H4 (cell line): ENCODE data around the gene UBTD2. TPM values are rescaled to one million over a fixed set of nuclear protein-coding genes. Genes with fewer than 3 reads are reported as not detected.
"Not testable (repeated sequence)": the region's sequence is repeated elsewhere in the genome, so short reads cannot be mapped to it uniquely, and the experiment has no call there.

Experiments used
- DNase-seq: peaks from one replicate; pipeline ENCODE4 v3.0.0-alpha.2; 2015; ENCODE audit warnings: low spot score
- total RNA-seq: library from RNA; depleted of rRNA; stranded (reverse); fragments of >200 nt; shearing (Covaris generic); gene quantifications from 2 replicates; pipeline ENCODE4 v1.2.3, GENCODE V29; 2014

The UBTD2 gene
- total RNA-seq, 1 experiment from 2014 or later = 34.8 TPM

DNA sequence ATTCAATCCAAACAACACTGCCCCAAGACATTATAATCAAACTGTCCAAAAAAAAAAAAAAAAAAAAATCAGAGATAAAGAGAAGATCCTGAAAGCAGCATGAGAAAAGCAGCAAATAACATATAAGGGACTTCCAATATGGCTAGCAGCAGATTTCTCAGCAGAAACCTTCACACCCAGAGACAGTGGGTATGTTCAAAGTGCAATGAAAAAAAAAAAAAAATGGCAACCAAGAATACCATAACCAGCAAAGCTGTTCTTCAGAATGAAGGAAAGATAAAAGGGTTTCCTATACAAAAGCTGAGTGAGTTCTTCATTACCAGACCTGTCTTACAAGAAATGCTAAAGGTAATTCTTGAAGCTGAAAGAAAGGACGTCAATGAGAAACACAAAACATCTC lies 32.1 kb downstream of the UBTD2 start:
- no peak for DNase-seq

DNA sequence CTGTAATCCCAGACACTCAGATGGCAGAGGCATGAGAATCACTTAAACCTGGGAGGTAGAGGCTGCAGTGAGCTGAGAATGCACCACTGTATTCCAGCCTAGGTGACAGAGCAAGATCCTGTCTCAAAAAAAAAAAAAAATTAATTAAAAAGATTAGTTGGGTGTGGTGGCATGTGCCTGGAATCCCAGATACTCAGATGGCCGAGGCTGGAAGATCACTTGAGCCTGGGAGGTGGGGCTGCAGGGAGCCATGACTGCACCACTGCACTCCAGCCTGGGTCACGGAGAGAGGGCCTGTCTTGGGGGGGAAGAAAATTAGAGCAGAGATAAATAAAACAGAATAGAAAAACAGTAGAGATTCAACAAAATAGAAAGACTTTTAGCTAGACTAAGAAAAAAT lies 34.9 kb downstream of the UBTD2 start:
- DNase-seq = no peak

DNA sequence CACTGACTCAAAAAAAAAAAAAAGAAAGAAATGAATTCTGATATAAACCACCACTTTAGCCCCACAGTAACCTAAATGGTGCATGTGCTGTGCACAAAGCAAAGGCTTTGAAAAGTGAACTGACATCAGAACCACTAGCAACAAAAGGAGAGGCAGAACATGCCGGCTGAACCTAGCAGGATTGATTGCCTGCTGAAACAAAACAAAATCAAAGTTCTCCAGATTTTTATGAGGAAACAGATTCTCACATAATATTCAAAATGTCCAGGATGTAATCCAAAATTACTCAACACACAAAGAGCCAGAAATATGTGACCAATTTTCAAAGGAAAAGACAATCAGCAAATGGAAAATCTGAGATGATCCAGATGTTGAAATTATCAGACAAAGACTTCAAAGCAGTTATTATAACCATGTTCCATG lies 37.9 kb downstream of the UBTD2 start:
- no peak for DNase-seq

- no peak for DNase-seq
These were observed 38.5 kb downstream of the UBTD2 start for GRCh38 chr5:172245046-172245445.

DNA sequence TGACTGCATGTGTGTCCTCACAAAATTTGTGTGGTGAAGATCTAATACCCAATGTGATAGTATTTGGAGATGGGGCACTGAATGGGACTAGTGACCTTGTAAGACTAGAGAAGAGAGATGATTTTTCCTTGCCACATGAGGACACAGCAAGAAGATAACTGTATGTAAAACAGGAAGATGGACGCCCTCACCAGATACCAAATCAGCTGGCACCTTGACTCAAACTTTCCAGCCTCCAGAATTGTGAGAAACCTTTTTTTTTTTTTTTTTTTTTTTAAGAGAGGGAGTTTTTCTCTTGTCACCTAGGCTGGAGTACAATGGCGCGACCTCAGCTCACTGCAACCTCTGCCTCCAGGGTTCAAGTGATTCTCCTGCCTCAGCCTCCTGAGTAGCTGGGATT lies 40.3 kb downstream of the UBTD2 start:
- DNase-seq = no peak

- no peak for DNase-seq
These were observed 45.2 kb downstream of the UBTD2 start for GRCh38 chr5:172238334-172238733.

- DNase-seq = no peak
These were observed 47.5 kb downstream of the UBTD2 start for GRCh38 chr5:172235827-172236736.

DNA sequence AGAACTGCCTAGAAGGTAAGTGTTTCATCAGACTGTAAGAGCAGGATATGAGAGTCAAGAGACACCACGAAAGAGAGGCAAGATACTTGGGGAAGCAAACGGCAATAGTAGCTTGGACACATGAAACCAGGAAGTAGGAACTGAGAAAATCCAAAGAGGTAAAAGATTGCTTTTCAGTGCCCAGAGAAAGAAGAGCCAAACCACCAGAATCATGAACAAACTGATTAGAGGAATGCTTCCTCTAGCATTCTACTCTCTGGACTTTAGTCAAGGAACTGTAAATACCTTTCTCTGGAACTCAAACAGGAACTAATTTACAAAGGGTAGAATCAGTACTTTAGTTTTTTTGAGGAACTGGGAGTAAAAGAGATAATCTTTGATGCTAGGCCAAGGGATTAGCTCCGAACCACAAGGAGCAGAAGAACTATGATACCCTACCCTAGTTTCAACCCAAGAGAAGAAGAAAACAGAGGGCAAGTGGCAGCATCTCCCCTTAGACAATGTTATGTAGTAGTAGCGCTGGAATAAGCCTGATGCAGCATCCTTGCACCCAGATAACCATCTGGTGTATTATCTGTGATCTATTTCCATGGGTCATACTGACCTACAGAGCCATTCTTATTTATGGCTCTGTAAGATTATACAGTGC lies 48.3 kb downstream of the UBTD2 start:
- DNase-seq = no peak

DNA sequence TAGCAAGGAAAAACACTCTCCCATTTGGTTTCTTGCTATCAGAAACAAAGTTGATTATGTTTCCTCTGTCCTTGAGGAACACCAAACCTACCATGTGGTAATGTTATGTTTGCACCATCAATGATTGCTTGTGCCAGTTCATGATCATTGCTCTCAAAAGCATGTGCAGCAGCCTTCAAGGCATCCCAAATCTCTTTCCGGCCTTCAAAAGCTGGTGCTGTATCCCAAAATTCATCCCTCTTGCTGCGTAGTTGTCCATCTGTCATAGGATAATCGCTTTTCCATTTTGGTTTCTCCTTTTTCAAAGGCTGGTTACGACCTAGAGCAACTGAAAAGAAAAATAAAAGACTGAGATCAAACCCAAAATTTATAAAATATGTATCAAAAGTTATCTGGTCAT lies 49.5 kb downstream of the UBTD2 start:
- no peak for DNase-seq

- DNase-seq = no peak
These were observed 53.7 kb downstream of the UBTD2 start for GRCh38 chr5:172229904-172230303.

GRCh38 chr5:172224996-172225395 lies 58.6 kb downstream of the UBTD2 start:
- no peak for DNase-seq

DNA sequence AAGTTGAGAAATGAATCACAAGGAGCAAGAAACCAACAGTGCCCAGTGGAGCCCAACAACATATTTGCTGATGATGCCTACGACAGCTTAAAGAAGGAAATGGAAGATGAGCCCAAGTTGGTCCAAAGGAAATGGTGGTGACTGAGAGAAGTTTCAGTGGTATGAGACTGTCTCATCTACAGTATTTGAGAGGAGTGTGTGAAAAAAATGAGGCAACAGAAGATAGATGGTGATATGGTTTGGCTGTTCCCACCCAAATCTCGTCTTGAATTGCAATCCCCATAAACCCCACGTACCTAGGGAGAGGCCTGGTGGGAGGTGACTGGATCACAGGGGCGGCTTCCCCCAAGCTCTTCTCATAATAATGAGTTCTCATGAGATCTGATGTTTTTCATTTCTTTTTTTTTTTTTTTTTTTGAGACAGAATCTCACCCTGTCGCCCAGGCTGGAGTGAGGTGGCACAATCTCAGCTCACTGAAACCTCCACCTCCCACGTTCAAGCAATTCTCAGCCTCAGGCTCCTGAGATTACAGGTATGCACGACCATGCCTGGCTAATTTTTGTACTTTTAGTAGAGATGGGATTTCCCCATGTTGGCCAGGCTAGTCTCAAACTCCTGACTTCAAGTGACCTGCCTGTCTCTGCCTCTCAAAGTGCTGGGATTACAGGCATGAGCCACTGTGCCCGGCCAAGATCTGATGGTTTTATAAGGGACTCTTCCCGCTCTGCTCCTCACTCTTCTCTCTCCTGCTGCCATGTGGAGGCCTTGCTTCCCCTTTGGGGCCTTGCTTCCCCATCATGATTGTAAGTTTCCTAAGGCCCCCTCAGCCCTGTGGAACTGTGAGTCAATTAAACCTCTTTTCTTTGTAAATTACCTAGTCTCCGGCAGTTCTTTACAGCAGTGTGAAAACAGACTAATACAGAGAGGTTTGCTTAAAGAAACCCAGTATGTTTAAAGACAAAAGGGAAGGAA lies 59.4 kb downstream of the UBTD2 start:
- DNase-seq = no peak

DNA sequence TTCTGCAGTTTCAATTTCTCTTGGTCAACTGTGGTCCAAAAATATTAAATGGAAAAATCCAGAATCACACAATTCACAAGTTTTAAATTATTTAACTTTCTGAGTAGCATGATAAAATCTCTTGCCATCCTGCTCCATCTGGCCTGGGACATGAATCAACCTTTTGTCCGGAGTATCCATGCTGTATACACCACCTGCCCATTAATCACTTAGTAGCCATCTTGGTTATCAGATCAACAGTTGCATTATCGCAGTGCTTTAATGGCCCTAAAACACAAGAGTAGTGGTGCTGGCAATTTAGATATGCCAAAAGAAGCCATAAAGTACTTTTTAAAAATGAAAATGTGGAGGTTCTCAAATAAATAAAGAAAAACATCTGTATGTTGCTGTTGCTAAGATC lies 64.3 kb downstream of the UBTD2 start:
- no peak for DNase-seq

- DNase-seq = no peak
These were observed 67.2 kb downstream of the UBTD2 start for GRCh38 chr5:172216345-172216744.

- DNase-seq = no peak
These were observed 70.4 kb downstream of the UBTD2 start for GRCh38 chr5:172213126-172213525.

DNA sequence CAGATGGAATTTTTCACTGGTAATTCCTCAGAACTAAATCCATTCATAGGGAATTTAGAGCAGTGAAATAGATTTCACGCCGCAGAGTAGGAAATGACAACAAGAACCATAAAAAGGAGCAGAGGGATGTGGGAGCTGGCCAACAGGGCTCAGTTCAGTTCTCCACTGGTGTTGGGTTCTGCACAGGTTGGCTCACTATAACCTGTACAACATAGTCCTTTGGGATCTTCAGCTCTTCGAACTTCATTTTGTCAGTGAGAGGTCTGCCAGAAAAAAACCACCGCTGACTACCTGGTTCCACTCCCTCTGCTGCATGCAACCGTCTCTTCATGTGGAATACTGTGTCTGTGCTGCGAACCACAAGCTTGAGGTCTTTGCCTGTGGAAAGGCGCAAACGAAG lies 71.9 kb downstream of the UBTD2 start:
- DNase-seq = no peak

DNA sequence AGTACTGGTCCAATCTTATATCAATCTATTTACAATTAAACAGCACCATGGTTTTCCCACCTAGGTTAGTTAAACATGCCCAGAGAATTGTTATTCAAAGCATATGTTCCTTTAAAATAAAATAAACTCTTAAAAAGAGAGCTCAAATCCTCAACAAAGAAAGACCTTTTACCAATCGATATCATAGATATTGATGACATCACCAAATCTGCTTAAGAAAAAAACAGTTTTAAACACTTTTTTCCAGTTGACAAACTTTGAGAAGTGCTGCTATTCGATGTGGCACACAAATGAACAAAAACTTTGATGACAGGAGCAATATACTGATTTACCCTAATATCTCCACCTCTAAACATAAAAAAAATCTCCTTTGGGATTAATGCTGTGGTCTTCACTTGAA lies 73.8 kb downstream of the UBTD2 start:
- no peak for DNase-seq

GRCh38 chr5:172207511-172207910 lies 76.1 kb downstream of the UBTD2 start:
- no peak for DNase-seq

DNA sequence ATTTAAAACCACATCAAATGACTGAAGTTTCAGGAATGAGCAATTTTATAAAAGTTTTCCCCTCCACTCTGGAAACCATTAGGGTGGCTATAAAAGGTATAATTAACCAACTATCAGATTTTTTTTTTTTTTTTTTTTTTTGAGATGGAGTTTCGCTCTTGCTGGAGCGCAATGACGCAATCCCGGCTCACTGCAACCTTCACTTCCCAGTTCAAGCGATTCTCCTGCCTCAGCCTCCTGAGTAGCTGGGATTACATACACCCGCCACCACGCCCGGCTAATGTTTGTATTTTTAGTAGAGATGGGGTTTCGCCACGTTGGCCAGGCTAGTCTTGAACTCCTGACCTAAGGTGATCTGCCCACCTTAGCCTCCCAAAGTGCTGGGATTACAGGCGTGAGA lies 77.6 kb downstream of the UBTD2 start:
- not testable (repeated sequence) for DNase-seq

- no peak for DNase-seq
These were observed 83.1 kb downstream of the UBTD2 start for GRCh38 chr5:172200476-172200875.

DNA sequence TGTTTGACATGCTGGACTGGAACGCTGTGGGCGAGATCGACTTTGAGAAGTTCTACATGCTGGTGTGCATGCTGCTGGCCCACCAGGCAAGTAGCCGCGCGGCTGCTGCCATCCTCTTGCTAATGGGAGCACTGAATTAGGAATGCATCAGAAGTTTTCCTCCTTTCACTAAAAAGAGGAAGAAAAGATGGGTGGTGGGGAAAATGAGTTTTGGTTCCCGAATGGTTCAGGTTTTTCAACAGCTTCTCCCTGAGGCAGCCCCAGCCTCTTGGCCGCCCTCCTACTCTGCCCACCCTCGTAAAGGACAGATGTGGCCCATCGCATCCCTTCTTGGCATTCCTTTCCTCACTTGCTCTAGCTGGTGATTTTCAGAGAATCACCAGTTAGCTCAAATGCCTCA lies 84.1 kb downstream of the UBTD2 start:
- DNase-seq = no peak

GRCh38 chr5:172197775-172198174 lies 85.8 kb downstream of the UBTD2 start:
- DNase-seq = not testable (repeated sequence)
